DND-41 (cell line): ENCODE results near the gene PAFAH1B2.

Source experiments
- ATAC-seq: fragments of 200-7000 bp; cut with Tn5 transposase; 3 replicates; pipeline ENCODE4 v1.9.1; 2021; ENCODE audit warnings: low read depth; ENCODE audit not compliant: insufficient read depth
- DNase-seq: peaks from one replicate; pipeline ENCODE4 v3.0.0-alpha.2; 2020
- H2AFZ ChIP-seq: 2 replicates; pipeline ENCODE4 v1.6.0; 2012; ENCODE audit warnings: low read depth, low read length
- H3K27ac ChIP-seq: 2 replicates; pipeline ENCODE4 v1.5.1; 2012; ENCODE audit warnings: low read length, inconsistent platforms
- H3K27me3 ChIP-seq: fragments of 200-600 bp; sonication (generic); 2 replicates; pipeline ENCODE4 v1.6.0; 2012; ENCODE audit warnings: low read length, mild to moderate bottlenecking, inconsistent platforms; ENCODE audit not compliant: insufficient read depth, poor library complexity
- H3K36me3 ChIP-seq: 2 replicates; pipeline ENCODE4 v1.5.1; 2012; ENCODE audit warnings: low read length, inconsistent platforms; ENCODE audit not compliant: insufficient read depth
- H3K4me1 ChIP-seq: 2 replicates; pipeline ENCODE4 v1.5.1; 2012; ENCODE audit warnings: mild to moderate bottlenecking, low read length; ENCODE audit not compliant: insufficient read depth
- H3K4me2 ChIP-seq: 2 replicates; pipeline ENCODE4 v1.6.0; 2012; ENCODE audit warnings: mild to moderate bottlenecking, moderate library complexity, low read length, inconsistent platforms; ENCODE audit not compliant: insufficient read depth
- H3K4me3 ChIP-seq, 2 experiments: fragments of 200-600 bp in 1 of 2; shearing (Covaris generic) in 1 of 2; 2 replicates each; pipeline ENCODE4 v1.5.1; 2012 to 2016; ENCODE audit warnings: inconsistent platforms in 2 of 2, low read length in 2 of 2, mild to moderate bottlenecking in 2 of 2, low read depth in 1 of 2, moderate library complexity in 1 of 2
- H3K79me2 ChIP-seq: 2 replicates; pipeline ENCODE4 v1.6.0; 2012; ENCODE audit warnings: low read length, inconsistent platforms; ENCODE audit not compliant: insufficient read depth
- H3K9ac ChIP-seq: 2 replicates; pipeline ENCODE4 v1.6.0; 2012; ENCODE audit warnings: low read depth, mild to moderate bottlenecking, inconsistent platforms, low read length, moderate library complexity
- H3K9me3 ChIP-seq: 2 replicates; pipeline ENCODE4 v1.5.1; 2012; ENCODE audit warnings: low read length, moderate library complexity, mild to moderate bottlenecking, inconsistent platforms; ENCODE audit not compliant: insufficient read depth, severe bottlenecking
- H4K20me1 ChIP-seq: 2 replicates; pipeline ENCODE4 v1.6.0; 2012; ENCODE audit warnings: low read length; ENCODE audit not compliant: insufficient read depth
- EZH2 ChIP-seq: IDR thresholded peaks from 3 replicates; pipeline ENCODE4 v1.6.1; 2012; ENCODE audit warnings: borderline replicate concordance, low read depth, mild to moderate bottlenecking, moderate library complexity, low read length, inconsistent platforms; ENCODE audit not compliant: severe bottlenecking
- TF ChIP-seq, protein P1 (sequence below): IDR thresholded peaks from 2 replicates; pipeline ENCODE4 v1.5.1; 2012; ENCODE audit warnings: borderline replicate concordance, low read length, moderate library complexity, mild to moderate bottlenecking; ENCODE audit not compliant: poor library complexity, severe bottlenecking; ENCODE audit errors: extremely low read depth

Gene PAFAH1B2

DNA sequence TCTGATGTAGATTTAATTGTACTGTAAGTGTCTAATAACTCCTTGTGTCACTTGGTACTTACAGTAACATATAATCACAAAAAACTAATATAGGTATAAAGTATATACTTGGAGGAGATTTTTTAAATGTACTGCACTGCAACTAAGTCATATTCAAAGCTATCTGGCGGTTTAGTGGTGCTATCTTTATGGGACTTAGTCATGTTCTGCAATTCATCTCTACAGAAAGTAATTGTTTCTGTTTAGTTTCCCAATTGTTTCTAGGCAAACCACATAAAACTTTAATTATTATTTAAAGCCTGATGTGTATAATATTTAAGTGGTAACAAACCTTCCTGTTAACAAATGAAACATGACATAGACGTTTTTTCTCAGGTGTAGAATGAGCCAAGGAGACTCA lies 8.0 kb downstream of the PAFAH1B2 start:
- H2AFZ ChIP-seq, result no peak overlapping the region
- H3K4me2 ChIP-seq, result no peak overlapping the region
- TF ChIP-seq EZH2, result no peak
- TF ChIP-seq, protein P1, sequence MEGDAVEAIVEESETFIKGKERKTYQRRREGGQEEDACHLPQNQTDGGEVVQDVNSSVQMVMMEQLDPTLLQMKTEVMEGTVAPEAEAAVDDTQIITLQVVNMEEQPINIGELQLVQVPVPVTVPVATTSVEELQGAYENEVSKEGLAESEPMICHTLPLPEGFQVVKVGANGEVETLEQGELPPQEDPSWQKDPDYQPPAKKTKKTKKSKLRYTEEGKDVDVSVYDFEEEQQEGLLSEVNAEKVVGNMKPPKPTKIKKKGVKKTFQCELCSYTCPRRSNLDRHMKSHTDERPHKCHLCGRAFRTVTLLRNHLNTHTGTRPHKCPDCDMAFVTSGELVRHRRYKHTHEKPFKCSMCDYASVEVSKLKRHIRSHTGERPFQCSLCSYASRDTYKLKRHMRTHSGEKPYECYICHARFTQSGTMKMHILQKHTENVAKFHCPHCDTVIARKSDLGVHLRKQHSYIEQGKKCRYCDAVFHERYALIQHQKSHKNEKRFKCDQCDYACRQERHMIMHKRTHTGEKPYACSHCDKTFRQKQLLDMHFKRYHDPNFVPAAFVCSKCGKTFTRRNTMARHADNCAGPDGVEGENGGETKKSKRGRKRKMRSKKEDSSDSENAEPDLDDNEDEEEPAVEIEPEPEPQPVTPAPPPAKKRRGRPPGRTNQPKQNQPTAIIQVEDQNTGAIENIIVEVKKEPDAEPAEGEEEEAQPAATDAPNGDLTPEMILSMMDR, result no peak
- H4K20me1 ChIP-seq, result peaks cover 83% of the 10 kb centered on the region
- H3K9me3 ChIP-seq, result no peaks in the 10 kb centered on the region
- ATAC-seq (no peak), DNase-seq (no peak)
- no peak overlapping the region for H3K9ac ChIP-seq
- H3K4me3 ChIP-seq, result no peak overlapping the region
- H3K36me3 ChIP-seq, result peaks cover 61% of the 10 kb centered on the region
- H3K4me1 ChIP-seq, result peaks cover 9% of the 10 kb centered on the region
- no peaks in the 10 kb centered on the region for H3K27me3 ChIP-seq
- H3K27ac ChIP-seq, result no peak overlapping the region
- H3K79me2 ChIP-seq, result peaks cover 97% of the 10 kb centered on the region

DNA sequence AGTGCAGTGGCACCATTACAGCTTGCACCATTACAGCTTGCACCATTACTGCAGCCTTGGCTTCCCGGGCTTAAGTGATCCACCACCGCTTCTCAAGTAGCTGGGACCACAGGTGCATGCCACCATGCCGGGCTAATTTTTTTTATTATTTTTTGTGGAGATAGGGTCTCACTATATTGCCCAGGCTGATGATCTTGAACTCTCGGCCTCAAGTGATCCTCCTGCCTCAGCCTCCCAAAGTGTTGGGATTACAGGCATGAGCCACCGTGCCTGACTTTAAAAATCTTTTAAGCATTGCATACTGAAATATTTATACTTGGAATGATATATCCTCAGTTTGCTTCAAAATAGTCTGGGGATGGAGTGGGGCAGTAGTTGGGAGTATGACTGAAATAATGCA lies 10.4 kb downstream of the PAFAH1B2 start:
- DNase-seq (no peak), ATAC-seq (no peak)
- no peak overlapping the region for H3K9ac ChIP-seq
- H4K20me1 ChIP-seq, result peaks cover 80% of the 10 kb centered on the region
- H2AFZ ChIP-seq, result no peak overlapping the region
- H3K79me2 ChIP-seq, result peaks cover 98% of the 10 kb centered on the region
- no peak overlapping the region for H3K27ac ChIP-seq
- H3K4me2 ChIP-seq, result no peak overlapping the region
- TF ChIP-seq, protein P1, result no peak
- no peak for TF ChIP-seq EZH2
- H3K36me3 ChIP-seq, result peaks cover 68% of the 10 kb centered on the region
- no peaks in the 10 kb centered on the region for H3K4me1 ChIP-seq
- no peaks in the 10 kb centered on the region for H3K9me3 ChIP-seq
- H3K4me3 ChIP-seq, result no peak overlapping the region
- no peaks in the 10 kb centered on the region for H3K27me3 ChIP-seq

DNA sequence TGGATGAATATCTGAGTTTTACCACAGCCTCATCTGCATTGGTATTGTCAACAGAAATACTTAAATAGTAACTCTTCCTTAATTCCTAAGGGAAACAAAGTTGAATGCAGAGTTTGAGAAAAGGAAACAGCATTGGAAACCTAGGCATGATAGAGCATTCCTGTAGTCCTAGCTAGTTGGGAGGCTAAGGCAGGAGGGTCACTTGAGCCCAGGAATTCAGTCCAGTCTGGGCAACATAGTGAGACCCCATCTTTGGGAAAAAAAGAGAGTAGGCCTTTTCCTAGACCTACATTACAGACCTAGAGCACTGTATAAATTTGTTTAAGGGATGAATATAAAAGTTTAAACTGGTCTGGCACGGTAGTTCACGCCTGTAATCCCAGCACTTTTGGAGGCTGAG lies 13.4 kb downstream of the PAFAH1B2 start:
- H4K20me1 ChIP-seq, result peaks cover 71% of the 10 kb centered on the region
- no peaks in the 10 kb centered on the region for H3K27me3 ChIP-seq
- DNase-seq (no peak), ATAC-seq (no peak)
- H3K4me3 ChIP-seq, result no peak overlapping the region
- peaks cover 88% of the 10 kb centered on the region for H3K36me3 ChIP-seq
- H2AFZ ChIP-seq, result no peak overlapping the region
- no peaks in the 10 kb centered on the region for H3K4me1 ChIP-seq
- no peak overlapping the region for H3K9ac ChIP-seq
- H3K4me2 ChIP-seq, result no peak overlapping the region
- H3K27ac ChIP-seq, result no peak overlapping the region
- TF ChIP-seq, protein P1, result no peak
- TF ChIP-seq EZH2, result no peak
- peaks cover 96% of the 10 kb centered on the region for H3K79me2 ChIP-seq
- H3K9me3 ChIP-seq, result no peaks in the 10 kb centered on the region

DNA sequence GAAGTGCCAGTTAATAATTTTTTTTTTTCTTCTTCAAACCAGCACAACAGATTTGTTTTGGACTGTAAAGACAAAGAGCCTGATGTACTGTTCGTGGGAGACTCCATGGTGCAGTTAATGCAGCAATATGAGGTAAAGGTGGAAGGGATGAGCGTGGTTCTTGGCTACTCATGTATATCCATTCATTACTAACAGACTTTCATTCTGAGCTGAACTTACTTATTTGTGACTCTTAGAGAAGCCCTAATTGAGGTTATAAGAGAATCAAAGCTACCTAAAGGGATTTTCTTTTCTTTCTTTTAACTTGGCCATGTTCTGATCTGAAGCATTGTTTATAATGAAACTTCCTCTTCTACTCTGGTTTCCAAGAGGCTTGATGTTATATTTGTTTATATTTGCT lies 15.8 kb downstream of the PAFAH1B2 start:
- Histone ChIP-seq H3K4me3 (no peak overlapping the region), H4K20me1 (peaks cover 50% of the 10 kb centered on the region), H3K27me3 (no peaks in the 10 kb centered on the region), H3K4me1 (no peaks in the 10 kb centered on the region), H2AFZ (no peak overlapping the region), H3K79me2 (peaks cover 74% of the 10 kb centered on the region), H3K27ac (no peak overlapping the region), H3K9ac (no peak overlapping the region), H3K4me2 (no peak overlapping the region), H3K36me3 (peaks cover 87% of the 10 kb centered on the region), H3K9me3 (no peaks in the 10 kb centered on the region)
- no peak for ATAC-seq
- DNase-seq, result no peak
- TF ChIP-seq EZH2, result no peak
- TF ChIP-seq, protein P1, result no peak
